CD4-positive, alpha-beta memory T cell (primary cell): ENCODE results near the gene CARNS1. TPM values are rescaled to one million over a fixed set of nuclear protein-coding genes. Genes with fewer than 3 reads are reported as not detected.

Source experiments
- CTCF ChIA-PET: fragments of 350-600 bp; sonication (Branson Sonifier 250); formaldehyde crosslinking; loops from one replicate; lab custom pipeline; 2021; ENCODE audit warnings: inconsistent platforms; ENCODE audit not compliant: partially characterized antibody; lab: Charles Lee
- POLR2A ChIA-PET: fragments of 350-600 bp; sonication (Branson Sonifier 250); formaldehyde crosslinking; loops from one replicate; lab custom pipeline; 2021; ENCODE audit not compliant: partially characterized antibody; lab: Charles Lee
- DNase-seq, 5 donors: peaks; one replicate each; pipeline versions ENCODE4 v3.0.0 to v3.0.0-alpha.2; 2020 to 2022; ENCODE audit warnings: mixed read lengths in 1 of 5
- H3K27ac ChIP-seq: one replicate; pipeline ENCODE4 v1.7.0; 2013; ENCODE audit warnings: low read depth, low read length
- H3K27me3 ChIP-seq: 2 replicates; pipeline ENCODE4 v1.7.0; 2013; ENCODE audit warnings: mild to moderate bottlenecking, low read length, moderate library complexity; ENCODE audit not compliant: insufficient read depth
- H3K36me3 ChIP-seq: 2 replicates; pipeline ENCODE4 v1.7.0; 2013; ENCODE audit warnings: mild to moderate bottlenecking, low read length, moderate library complexity; ENCODE audit not compliant: insufficient read depth
- H3K4me1 ChIP-seq: 2 replicates; pipeline ENCODE4 v1.7.0; 2013; ENCODE audit warnings: mild to moderate bottlenecking, low read length, moderate library complexity; ENCODE audit not compliant: insufficient read depth
- H3K4me3 ChIP-seq, 2 donors: one replicate each; pipeline ENCODE4 v1.7.0; 2013; ENCODE audit warnings: low read length in 2 of 2, mild to moderate bottlenecking in 1 of 2
- H3K9me3 ChIP-seq, 2 donors: one replicate each; pipeline ENCODE4 v1.7.0; 2013; ENCODE audit warnings: low read length in 2 of 2, control low read depth in 1 of 2; ENCODE audit not compliant: control insufficient read depth in 1 of 2
- H3K27ac Mint-ChIP-seq, 7 donors: one replicate each; pipeline ENCODE4 v1.8.0; 2020 to 2021; ENCODE audit warnings: mixed read lengths in 7 of 7, mild to moderate bottlenecking in 6 of 7, inconsistent platforms in 3 of 7, moderate library complexity in 3 of 7
- H3K27me3 Mint-ChIP-seq, 2 donors: one replicate each; pipeline ENCODE4 v1.8.0; 2020 to 2021; ENCODE audit warnings: mixed read lengths in 2 of 2
- H3K36me3 Mint-ChIP-seq, 2 donors: one replicate each; pipeline ENCODE4 v1.8.0; 2020 to 2021; ENCODE audit warnings: mixed read lengths in 2 of 2, inconsistent platforms in 1 of 2, mild to moderate bottlenecking in 1 of 2
- H3K4me1 Mint-ChIP-seq, 4 donors: one replicate each; pipeline ENCODE4 v1.8.0; 2020 to 2021; ENCODE audit warnings: mixed read lengths in 4 of 4, mild to moderate bottlenecking in 1 of 4
- H3K4me3 Mint-ChIP-seq, 8 donors: one replicate each; pipeline ENCODE4 v1.8.0; 2020 to 2021; ENCODE audit warnings: mixed read lengths in 8 of 8, mild to moderate bottlenecking in 7 of 8, moderate library complexity in 6 of 8, inconsistent platforms in 3 of 8
- H3K9me3 Mint-ChIP-seq, 8 donors: one replicate each; pipeline ENCODE4 v1.8.0; 2020 to 2021; ENCODE audit warnings: mixed read lengths in 8 of 8, mild to moderate bottlenecking in 5 of 8, inconsistent platforms in 3 of 8, moderate library complexity in 1 of 8
- intact Hi-C: fragments of 100-400 bp; cut with micrococcal nuclease; formaldehyde crosslinking; loops from one replicate; pipeline ENCODE4 v1.15.1; 2023
- polyA plus RNA-seq, 2 donors: library from polyadenylated mRNA; unstranded; fragments of 300-500 nt; fragmentation: Illumina TruSeq; gene quantifications; one replicate each; pipeline ENCODE4 v1.2.3, GENCODE V29; 2021
- total RNA-seq, 2 experiments: library from RNA; stranded (reverse); gene quantifications; one replicate each; pipeline ENCODE4 v1.2.3, GENCODE V29; 2021

CARNS1 gene
- total and polyA plus RNA-seq, 4 experiments from 2014 or later: 0.45 to 3.3 (median 1.6) TPM

DNA sequence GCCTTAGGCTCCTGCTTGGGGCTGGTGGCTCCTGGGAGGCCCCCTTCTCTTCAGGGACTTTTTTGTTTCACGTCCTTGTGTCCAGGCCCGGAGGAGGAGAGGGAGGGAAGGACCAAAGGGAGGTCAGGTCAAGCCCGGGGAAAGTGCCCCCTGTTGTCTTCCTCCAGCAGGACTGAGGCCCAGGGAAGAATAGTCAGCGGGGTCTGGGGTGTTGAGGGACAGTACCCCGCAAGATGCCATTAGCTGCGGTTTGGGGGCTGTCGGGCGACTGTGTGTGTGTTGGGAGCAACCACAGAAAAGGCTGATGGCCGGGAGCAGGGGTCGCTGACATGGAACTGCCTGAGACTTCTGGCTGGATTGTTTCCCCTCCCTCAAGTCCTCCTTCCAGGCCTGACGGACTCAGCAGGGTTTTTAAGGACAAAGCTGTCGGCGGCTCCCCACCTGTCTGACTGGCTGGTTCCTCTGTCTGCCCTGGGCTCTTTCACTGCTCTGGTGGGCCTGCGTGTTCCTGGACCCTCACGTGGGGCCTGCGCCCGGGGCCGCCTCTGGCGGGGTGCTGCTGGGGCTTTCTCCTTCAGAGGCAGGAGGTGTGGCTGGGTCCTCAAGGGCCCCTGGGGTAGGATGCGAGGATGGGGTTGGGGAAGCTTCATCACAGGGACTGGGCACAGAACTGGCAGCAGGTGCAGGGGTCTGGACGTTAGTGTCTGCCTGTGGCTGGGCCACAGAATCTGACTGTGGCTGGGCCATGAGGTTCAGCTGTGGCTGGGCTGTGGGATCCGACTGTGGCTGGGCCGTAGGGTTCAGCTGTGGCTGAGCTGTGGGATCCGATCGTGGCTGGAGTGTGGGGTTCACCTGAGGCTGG, 35.5 kb downstream of the CARNS1 start:
- Histone ChIP-seq H3K4me3 (no peak overlapping the region), H3K4me1 (peaks cover 32% of the 10 kb centered on the region), H3K36me3 (no peaks in the 10 kb centered on the region), H3K27ac (no peak overlapping the region), H3K9me3 (no peaks in the 10 kb centered on the region), H3K27me3 (no peaks in the 10 kb centered on the region)
- peaks cover 0 to 2% (median 0%) of the 10 kb centered on the region in 8 donors for H3K9me3 Mint-ChIP-seq
- DNase-seq: peak in 1 of 5 donors; percentile 11
- ChIA-PET POLR2A (interaction anchor here (1.0 to 30.4 kb wide), 11 partner anchors 6 to 59 kb away, joined by 3 to 900 read pairs (median 4); partner anchors contain the start of genes CABP4, CORO1B, GPR152 and PPP1CA), CTCF (interaction anchor here (1.8 kb wide), 1 partner anchor 13 kb away, joined by 8 read pairs; the partner anchor contains the start of gene PTPRCAP)
- peaks cover 21 to 42% (median 27%) of the 10 kb centered on the region in 4 donors for H3K4me1 Mint-ChIP-seq
- H3K27me3 Mint-ChIP-seq: no peaks in the 10 kb centered on the region
- no peak overlapping the region for H3K4me3 Mint-ChIP-seq
- intact Hi-C loops: no loop called here
- peak overlapping the region in 2 of 7 donors; percentile 48 to 87 for H3K27ac Mint-ChIP-seq
- H3K36me3 Mint-ChIP-seq: no peaks in the 10 kb centered on the region

DNA sequence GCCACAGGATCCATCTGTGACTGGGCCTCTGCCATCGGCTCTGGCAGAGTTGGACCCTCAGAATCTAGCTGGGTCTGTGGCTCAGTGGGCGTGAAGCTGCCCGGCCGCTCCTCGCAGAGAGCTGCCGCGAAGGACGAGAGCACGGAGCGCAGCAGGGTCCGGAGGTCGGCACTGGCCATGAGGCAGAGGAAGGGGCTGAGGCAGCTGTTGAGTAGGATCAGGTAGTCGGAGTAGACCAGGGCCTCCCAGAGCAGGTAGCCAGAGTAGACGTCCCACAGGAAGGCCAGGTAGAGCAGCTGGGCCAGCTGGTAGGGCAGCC, 36.1 kb downstream of the CARNS1 start:
- POLR2A ChIA-PET: interaction anchor here (1.0 to 30.4 kb wide), 8 partner anchors 8 to 59 kb away, joined by 3 to 900 read pairs (median 4); partner anchors contain the start of genes CORO1B, PPP1CA, PTPRCAP and RAD9A
- CTCF ChIA-PET: no interaction called here
- Histone ChIP-seq H3K4me3 (no peak overlapping the region), H3K4me1 (peaks cover 26% of the 10 kb centered on the region), H3K36me3 (no peaks in the 10 kb centered on the region), H3K27ac (no peak overlapping the region), H3K9me3 (no peaks in the 10 kb centered on the region), H3K27me3 (no peaks in the 10 kb centered on the region)
- peak overlapping the region in 1 of 7 donors; percentile 87 for H3K27ac Mint-ChIP-seq
- H3K9me3 Mint-ChIP-seq: peaks cover 0 to 2% (median 0%) of the 10 kb centered on the region in 8 donors
- no peak overlapping the region for H3K4me3 Mint-ChIP-seq
- no peaks in the 10 kb centered on the region for H3K27me3 Mint-ChIP-seq
- peaks cover 16 to 36% (median 22%) of the 10 kb centered on the region in 4 donors for H3K4me1 Mint-ChIP-seq
- intact Hi-C loops: no loop called here
- no peak for DNase-seq
- no peaks in the 10 kb centered on the region for H3K36me3 Mint-ChIP-seq

GRCh38 chr11:67452141-67452952, 36.9 kb downstream of the CARNS1 start, which contains the start of gene GPR152:
Gene GPR152 (minus strand): TSS chr11:67452729. CDS start chr11:67452724, 5 bp downstream.
- ChIA-PET CTCF (no interaction called here), POLR2A (interaction anchor here (1.0 to 30.4 kb wide), 8 partner anchors 8 to 60 kb away, joined by 3 to 900 read pairs (median 4); partner anchors contain the start of genes CORO1B, PPP1CA, PTPRCAP and RAD9A)
- Mint-ChIP-seq H3K27ac (peak within 1 kb of the TSS in 2 of 7 donors; percentile 22 to 87), H3K4me3 (no peak within 1 kb of the TSS), H3K36me3 (no peaks in the 10 kb centered on the region), H3K27me3 (no peaks in the 10 kb centered on the region), H3K4me1 (peaks cover 14 to 29% (median 17%) of the 10 kb centered on the region in 4 donors), H3K9me3 (peaks cover 0 to 2% (median 0%) of the 10 kb centered on the region in 8 donors)
- DNase-seq: no peak
- Histone ChIP-seq H3K4me1 (peaks cover 19% of the 10 kb centered on the region), H3K36me3 (no peaks in the 10 kb centered on the region), H3K9me3 (no peaks in the 10 kb centered on the region), H3K27me3 (no peaks in the 10 kb centered on the region), H3K4me3 (no peak within 1 kb of the TSS), H3K27ac (no peak within 1 kb of the TSS)
- intact Hi-C loops: no loop called here

DNA sequence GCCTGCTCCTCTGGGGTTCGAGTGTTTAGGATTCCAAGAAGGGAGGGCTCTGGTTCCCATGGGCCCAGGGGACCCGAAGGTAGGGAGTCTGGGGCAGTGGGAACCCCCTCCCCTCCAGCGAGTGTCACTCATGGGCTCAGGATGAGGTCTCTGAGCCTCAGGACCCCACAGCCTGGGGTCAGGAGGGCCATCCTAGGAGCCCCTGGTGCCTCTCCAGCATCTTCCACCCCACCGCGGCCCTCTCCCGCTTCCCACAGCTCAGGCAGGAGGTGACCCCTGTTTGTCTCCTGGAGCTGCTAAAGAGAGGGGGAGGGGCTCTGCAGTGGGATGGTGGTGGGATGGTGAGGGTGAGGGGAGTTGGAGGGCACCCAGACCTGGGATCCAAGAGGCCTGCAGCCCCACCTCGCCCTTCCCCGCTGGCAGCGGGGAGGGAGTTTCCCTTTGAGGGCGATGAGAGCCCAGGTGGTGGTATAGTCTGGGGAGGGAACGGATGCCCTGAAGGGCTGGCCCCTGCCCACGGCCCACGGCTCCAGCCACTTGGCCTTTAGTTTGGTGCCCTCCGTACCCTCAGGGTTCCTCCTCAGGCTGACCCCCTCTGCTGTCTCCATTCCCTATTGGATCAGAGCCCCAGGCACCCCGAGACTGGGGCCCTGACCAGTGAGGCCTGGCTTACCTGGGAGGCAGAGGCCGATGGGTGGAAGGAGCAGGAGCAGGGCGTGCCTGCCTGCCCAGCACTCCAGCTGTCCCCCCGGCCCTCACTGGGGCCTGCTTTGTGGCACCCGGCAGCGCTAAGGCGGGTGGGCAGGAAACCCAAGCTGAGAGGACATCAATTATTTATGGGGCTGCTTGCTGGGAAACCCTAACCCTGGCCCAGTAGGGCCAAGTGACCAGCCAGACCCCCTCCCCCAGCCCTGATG, 38.6 kb downstream of the CARNS1 start:
- Mint-ChIP-seq H3K4me1 (peaks cover 5 to 14% (median 8%) of the 10 kb centered on the region in 4 donors), H3K36me3 (no peaks in the 10 kb centered on the region), H3K9me3 (no peaks in the 10 kb centered on the region), H3K27me3 (no peaks in the 10 kb centered on the region), H3K27ac (no peak overlapping the region), H3K4me3 (no peak overlapping the region)
- ChIA-PET CTCF (no interaction called here), POLR2A (interaction anchor here (0.7 to 30.4 kb wide), 3 partner anchors 12 to 52 kb away, joined by 3 to 900 read pairs (median 7); partner anchors contain the start of genes CORO1B, PPP1CA, PTPRCAP and RPS6KB2)
- no peak for DNase-seq
- Histone ChIP-seq H3K27me3 (no peaks in the 10 kb centered on the region), H3K27ac (no peak overlapping the region), H3K4me1 (peaks cover 6% of the 10 kb centered on the region), H3K36me3 (no peaks in the 10 kb centered on the region), H3K9me3 (no peaks in the 10 kb centered on the region), H3K4me3 (no peak overlapping the region)
- intact Hi-C loops: no loop called here

GRCh38 chr11:67455054-67455453, 39.6 kb downstream of the CARNS1 start, which contains the start of gene CABP4:
Gene CABP4 (plus strand): TSS chr11:67455354. CDS start chr11:67455424, 70 bp downstream.
- Mint-ChIP-seq H3K27me3 (no peaks in the 10 kb centered on the region), H3K4me3 (no peak within 1 kb of the TSS), H3K36me3 (no peaks in the 10 kb centered on the region), H3K27ac (no peak within 1 kb of the TSS), H3K4me1 (peaks cover 4 to 11% (median 6%) of the 10 kb centered on the region in 4 donors), H3K9me3 (no peaks in the 10 kb centered on the region)
- Histone ChIP-seq H3K9me3 (no peaks in the 10 kb centered on the region), H3K27me3 (no peaks in the 10 kb centered on the region), H3K4me1 (no peaks in the 10 kb centered on the region), H3K36me3 (no peaks in the 10 kb centered on the region), H3K27ac (no peak within 1 kb of the TSS), H3K4me3 (no peak within 1 kb of the TSS)
- DNase-seq: no peak
- intact Hi-C loops: no loop called here
- ChIA-PET CTCF (no interaction called here), POLR2A (interaction anchor here (0.8 to 30.4 kb wide), 3 partner anchors 14 to 53 kb away, joined by 3 to 900 read pairs (median 7); partner anchors contain the start of genes CORO1B, PPP1CA, PTPRCAP and RPS6KB2)

GRCh38 chr11:67456068-67456705, 40.7 kb downstream of the CARNS1 start:
- intact Hi-C loops: no loop called here
- no peaks in the 10 kb centered on the region for H3K9me3 Mint-ChIP-seq
- no peak overlapping the region for H3K4me3 Mint-ChIP-seq
- CTCF ChIA-PET: no interaction called here
- H3K4me1 ChIP-seq: no peaks in the 10 kb centered on the region
- no peaks in the 10 kb centered on the region for H3K9me3 ChIP-seq
- no peaks in the 10 kb centered on the region for H3K27me3 ChIP-seq
- no peak overlapping the region for H3K4me3 ChIP-seq
- peaks cover 4 to 9% (median 6%) of the 10 kb centered on the region in 4 donors for H3K4me1 Mint-ChIP-seq
- no peaks in the 10 kb centered on the region for H3K27me3 Mint-ChIP-seq
- no peak overlapping the region for H3K27ac ChIP-seq
- no peaks in the 10 kb centered on the region for H3K36me3 Mint-ChIP-seq
- no peak overlapping the region for H3K27ac Mint-ChIP-seq
- no peaks in the 10 kb centered on the region for H3K36me3 ChIP-seq
- no peak for DNase-seq
- POLR2A ChIA-PET: interaction anchor here (1.0 to 30.4 kb wide), 4 partner anchors 9 to 65 kb away, joined by 3 to 900 read pairs (median 6); partner anchors contain the start of genes CORO1B, PPP1CA, PTPRCAP and RAD9A
